B cell (primary cell): ENCODE measurements around the gene NCKAP5L. TPM values are rescaled to one million over a fixed set of nuclear protein-coding genes. Genes with fewer than 3 reads are reported as not detected.
A peak's percentile ranks its signal among the peaks of the same experiment; 100 is the strongest.

Experiments used
- ATAC-seq: fragments of 200-7000 bp; cut with Tn5 transposase; one replicate; pipeline ENCODE4 v1.10.0; 2021; ENCODE audit warnings: low read depth, mild to moderate bottlenecking, moderate number of reproducible peaks, moderate library complexity
- CTCF ChIA-PET: fragments of 350-600 bp; sonication (Branson Sonifier 250); formaldehyde crosslinking; loops from one replicate; lab custom pipeline; 2021; ENCODE audit warnings: antibody characterized with exemption, inconsistent platforms; lab: Charles Lee
- POLR2A ChIA-PET: fragments of 350-600 bp; sonication (Branson Sonifier 250); formaldehyde crosslinking; loops from one replicate; lab custom pipeline; 2021; ENCODE audit warnings: antibody characterized with exemption; lab: Charles Lee
- DNase-seq: peaks from one replicate; pipeline ENCODE4 v3.0.0; 2013
- H2AFZ ChIP-seq: 2 replicates; pipeline ENCODE4 v1.6.1; 2012; ENCODE audit warnings: mild to moderate bottlenecking, low read depth, low read length; ENCODE audit not compliant: insufficient read depth, poor library complexity, severe bottlenecking
- H3K27ac ChIP-seq, 2 donors: 1 replicate in 1 of 2; 2 replicates in 1 of 2; pipeline ENCODE4 v1.5.1; 2012 to 2013; ENCODE audit warnings: low read length in 2 of 2, mild to moderate bottlenecking in 2 of 2, moderate library complexity in 1 of 2
- H3K27me3 ChIP-seq, 4 experiments: fragments of 200-600 bp in 1 of 4; sonication (generic) in 1 of 4; replicated peaks in 1 of 4; 1 replicate in 2 of 4; 2 replicates in 2 of 4; pipeline versions ENCODE4 v1.6.1 to v1.7.0; 2013 to 2016; ENCODE audit warnings: low read length in 3 of 4, mild to moderate bottlenecking in 2 of 4, mixed read lengths in 1 of 4, moderate library complexity in 1 of 4; ENCODE audit not compliant: insufficient read depth in 4 of 4, control insufficient read depth in 3 of 4; ENCODE audit errors: control extremely low read depth in 1 of 4
- H3K36me3 ChIP-seq, 2 experiments: replicated peaks in 1 of 2; 1 replicate in 1 of 2; 2 replicates in 1 of 2; pipeline versions ENCODE4 v1.6.1 to v1.7.1; 2013; ENCODE audit warnings: low read length in 1 of 2; ENCODE audit not compliant: insufficient read depth in 2 of 2, control insufficient read depth in 1 of 2; ENCODE audit errors: control extremely low read depth in 1 of 2, extremely low read depth in 1 of 2
- H3K4me1 ChIP-seq, 2 donors: fragments of 200-600 bp in 1 of 2; sonication (generic) in 1 of 2; 1 replicate in 1 of 2; 2 replicates in 1 of 2; pipeline versions ENCODE4 v1.5.1 to v1.6.1; 2013 to 2017; ENCODE audit warnings: low read length in 2 of 2; ENCODE audit not compliant: control insufficient read depth in 2 of 2, insufficient read depth in 2 of 2
- H3K4me2 ChIP-seq: replicated peaks from 2 replicates; pipeline ENCODE3; 2012; ENCODE audit warnings: mild to moderate bottlenecking, low read depth, low read length; ENCODE audit not compliant: poor library complexity, severe bottlenecking
- H3K4me3 ChIP-seq, 5 experiments: fragments of 200-600 bp in 1 of 5; sonication (generic) in 1 of 5; 1 replicate in 3 of 5; 2 replicates in 2 of 5; pipeline versions ENCODE4 v1.5.1 to v1.7.0; 2011 to 2016; ENCODE audit warnings: low read length in 4 of 5, mild to moderate bottlenecking in 4 of 5, low read depth in 2 of 5, control low read depth in 1 of 5, moderate library complexity in 1 of 5; ENCODE audit not compliant: insufficient read depth in 1 of 5; ENCODE audit errors: control extremely low read depth in 1 of 5, extremely low read depth in 1 of 5
- H3K79me2 ChIP-seq: fragments of 200-600 bp; sonication (generic); one replicate; pipeline ENCODE4 v1.6.0; 2016; ENCODE audit warnings: low read length; ENCODE audit not compliant: control insufficient read depth, insufficient read depth
- H3K9ac ChIP-seq: fragments of 200-600 bp; sonication (generic); 2 replicates; pipeline ENCODE4 v1.6.1; 2017; ENCODE audit warnings: mild to moderate bottlenecking, low read length, moderate library complexity
- H3K9me3 ChIP-seq, 3 donors: one replicate each; pipeline versions ENCODE4 v1.6.1 to v1.7.1; 2013; ENCODE audit warnings: low read length in 2 of 3; ENCODE audit not compliant: control insufficient read depth in 2 of 3, insufficient read depth in 1 of 3; ENCODE audit errors: control extremely low read depth in 1 of 3
- H4K20me1 ChIP-seq: 2 replicates; pipeline ENCODE4 v1.6.0; 2012; ENCODE audit warnings: mild to moderate bottlenecking, low read length; ENCODE audit not compliant: insufficient read depth, control insufficient read depth, poor library complexity, severe bottlenecking
- H3K27ac Mint-ChIP-seq: one replicate; pipeline ENCODE4 v1.8.0; 2021; ENCODE audit warnings: mixed read lengths
- H3K27me3 Mint-ChIP-seq: one replicate; pipeline ENCODE4 v1.8.0; 2021; ENCODE audit warnings: mixed read lengths
- H3K4me1 Mint-ChIP-seq: one replicate; pipeline ENCODE4 v1.8.0; 2021; ENCODE audit warnings: mixed read lengths
- H3K4me3 Mint-ChIP-seq: one replicate; pipeline ENCODE4 v1.8.0; 2021; ENCODE audit warnings: mixed read lengths
- H3K9me3 Mint-ChIP-seq: one replicate; pipeline ENCODE4 v1.8.0; 2022; ENCODE audit warnings: mixed read lengths; ENCODE audit not compliant: insufficient read depth
- EZH2 ChIP-seq: IDR thresholded peaks from 2 replicates; pipeline ENCODE4 v1.6.1; 2012; ENCODE audit warnings: borderline replicate concordance, low read depth, mild to moderate bottlenecking, moderate library complexity, low read length; ENCODE audit not compliant: insufficient read depth, poor library complexity, severe bottlenecking
- WGBS: methylation state at CpG from one replicate; pipeline ENCODE4 v1.1.5; 2013; ENCODE audit warnings: missing lambda C conversion rate; ENCODE audit not compliant: insufficient coverage; 5-methylcytosine and 5-hydroxymethylcytosine counted together
- intact Hi-C: fragments of 100-400 bp; cut with micrococcal nuclease; formaldehyde crosslinking; loops from one replicate; pipeline ENCODE4 v1.10.0; 2022
- polyA plus RNA-seq: library from polyadenylated mRNA; depleted of rRNA; stranded (reverse); fragments of >200 nt; gene quantifications from 2 replicates; pipeline ENCODE4 v1.2.3, GENCODE V29; 2012
- total RNA-seq, 2 donors: library from RNA; stranded (reverse); fragments of 120-200 nt in 1 of 2; gene quantifications; 1 replicate in 1 of 2; 2 replicates in 1 of 2; pipeline versions ENCODE4 v1.2.3 to v1.2.4, GENCODE V29; 2013 to 2022
- TF ChIP-seq, protein P1 (sequence below): fragments of 200-600 bp; IDR thresholded peaks from one replicate; pipeline ENCODE4 v1.8.0; 2022; ENCODE audit warnings: antibody characterized with exemption, mild to moderate bottlenecking

NCKAP5L gene
- total and polyA plus RNA-seq, 2 donors (not counting 1 experiment from before 2014, with no cell fraction given) = 3.2 to 13.2 TPM

DNA sequence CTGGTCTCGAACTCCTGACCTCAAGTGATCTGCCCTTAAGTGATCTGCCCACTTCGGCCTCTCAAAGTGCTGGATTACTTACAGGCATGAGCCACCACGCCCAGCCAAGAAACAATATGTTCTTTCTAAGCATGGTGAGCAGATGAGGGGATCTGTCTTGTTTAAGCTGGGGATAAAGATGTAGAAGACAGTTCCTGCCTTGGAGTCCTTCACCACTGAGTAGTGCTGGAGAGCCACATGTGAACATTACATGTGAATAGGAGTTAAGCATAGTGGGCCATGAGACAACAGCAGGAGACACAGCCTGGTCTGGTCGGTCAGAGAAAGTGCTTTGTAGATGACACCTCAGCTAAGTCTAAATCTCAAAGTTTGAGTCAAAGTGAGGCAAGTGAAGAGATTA lies 60.9 kb downstream of the NCKAP5L start:
- H3K9ac ChIP-seq = no peak overlapping the region
- no peaks in the 10 kb centered on the region for H3K27me3 Mint-ChIP-seq
- peaks cover 11% of the 10 kb centered on the region for H4K20me1 ChIP-seq
- no peaks in the 10 kb centered on the region for H3K9me3 ChIP-seq
- WGBS = 92% methylated on average over 1 of the region's 4 CpGs
- H3K79me2 ChIP-seq = no peaks in the 10 kb centered on the region
- no peak overlapping the region for H3K4me3 ChIP-seq
- TF ChIP-seq, protein P1, sequence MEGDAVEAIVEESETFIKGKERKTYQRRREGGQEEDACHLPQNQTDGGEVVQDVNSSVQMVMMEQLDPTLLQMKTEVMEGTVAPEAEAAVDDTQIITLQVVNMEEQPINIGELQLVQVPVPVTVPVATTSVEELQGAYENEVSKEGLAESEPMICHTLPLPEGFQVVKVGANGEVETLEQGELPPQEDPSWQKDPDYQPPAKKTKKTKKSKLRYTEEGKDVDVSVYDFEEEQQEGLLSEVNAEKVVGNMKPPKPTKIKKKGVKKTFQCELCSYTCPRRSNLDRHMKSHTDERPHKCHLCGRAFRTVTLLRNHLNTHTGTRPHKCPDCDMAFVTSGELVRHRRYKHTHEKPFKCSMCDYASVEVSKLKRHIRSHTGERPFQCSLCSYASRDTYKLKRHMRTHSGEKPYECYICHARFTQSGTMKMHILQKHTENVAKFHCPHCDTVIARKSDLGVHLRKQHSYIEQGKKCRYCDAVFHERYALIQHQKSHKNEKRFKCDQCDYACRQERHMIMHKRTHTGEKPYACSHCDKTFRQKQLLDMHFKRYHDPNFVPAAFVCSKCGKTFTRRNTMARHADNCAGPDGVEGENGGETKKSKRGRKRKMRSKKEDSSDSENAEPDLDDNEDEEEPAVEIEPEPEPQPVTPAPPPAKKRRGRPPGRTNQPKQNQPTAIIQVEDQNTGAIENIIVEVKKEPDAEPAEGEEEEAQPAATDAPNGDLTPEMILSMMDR = no peak
- no peak for TF ChIP-seq EZH2
- ATAC-seq (no peak), DNase-seq (no peak)
- POLR2A ChIA-PET = interaction anchor here (0.6 to 0.7 kb wide), 2 partner anchors 16 to 61 kb away, joined by 5 to 6 read pairs; no protein-coding TSS in a partner anchor
- peaks cover 0 to 22% of the 10 kb centered on the region in 2 experiments for H3K36me3 ChIP-seq
- H3K27ac ChIP-seq = no peak overlapping the region
- intact Hi-C loops = no loop called here
- no peaks in the 10 kb centered on the region for H3K9me3 Mint-ChIP-seq
- H3K4me2 ChIP-seq = no peak overlapping the region
- H3K27ac Mint-ChIP-seq = peak overlapping the region; percentile 10
- no peak overlapping the region for H2AFZ ChIP-seq
- CTCF ChIA-PET = interaction anchor here (1.6 to 3.1 kb wide), 2 partner anchors 10 to 13 kb away, joined by 3 to 13 read pairs; no protein-coding TSS in a partner anchor
- no peak overlapping the region for H3K4me3 Mint-ChIP-seq
- peaks cover 10 to 11% of the 10 kb centered on the region in 2 donors for H3K4me1 ChIP-seq
- H3K4me1 Mint-ChIP-seq = peaks cover 16% of the 10 kb centered on the region
- no peaks in the 10 kb centered on the region for H3K27me3 ChIP-seq

DNA sequence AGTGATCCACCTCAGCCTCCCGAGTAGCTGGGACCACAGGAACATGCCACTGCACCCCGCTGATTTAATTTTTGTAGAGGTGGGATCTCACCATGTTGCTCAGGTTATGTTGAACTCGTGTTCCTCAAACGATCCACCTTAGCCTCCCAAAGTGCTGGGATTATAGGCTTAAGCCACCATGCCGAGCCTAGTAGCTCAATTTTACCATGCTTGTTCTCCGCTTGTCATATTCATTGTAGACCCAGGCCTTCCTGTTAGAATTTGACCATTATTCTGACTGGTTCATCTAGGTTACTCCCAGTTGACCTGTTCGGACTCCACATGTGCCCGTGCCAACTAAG lies 62.1 kb downstream of the NCKAP5L start:
- no peak overlapping the region for H3K9ac ChIP-seq
- Mint-ChIP-seq H3K27ac (peak overlapping the region; percentile 57), H3K4me1 (peaks cover 22% of the 10 kb centered on the region), H3K4me3 (no peak overlapping the region), H3K27me3 (no peaks in the 10 kb centered on the region), H3K9me3 (no peaks in the 10 kb centered on the region)
- H3K27me3 ChIP-seq = no peaks in the 10 kb centered on the region
- H3K9me3 ChIP-seq = no peaks in the 10 kb centered on the region
- TF ChIP-seq, protein P1 = no peak
- no peak for TF ChIP-seq EZH2
- H2AFZ ChIP-seq = no peak overlapping the region
- CTCF ChIA-PET = interaction anchor here (1.2 to 3.1 kb wide), 5 partner anchors 11 to 143 kb away, joined by 3 to 13 read pairs (median 3); partner anchors contain the start of genes PRPF40B and TMBIM6
- peaks cover 0 to 35% of the 10 kb centered on the region in 2 experiments for H3K36me3 ChIP-seq
- POLR2A ChIA-PET = no interaction called here
- no peak overlapping the region for H3K4me2 ChIP-seq
- H3K27ac ChIP-seq = no peak overlapping the region
- DNase-seq (no peak), ATAC-seq (no peak)
- no peak overlapping the region for H3K4me3 ChIP-seq
- peaks cover 19% of the 10 kb centered on the region for H4K20me1 ChIP-seq
- 96% methylated on average over 5 of the region's 8 CpGs for WGBS
- H3K4me1 ChIP-seq = peaks cover 12 to 14% of the 10 kb centered on the region in 2 donors
- intact Hi-C loops = no loop called here
- no peaks in the 10 kb centered on the region for H3K79me2 ChIP-seq
